Colonic mucosa (tissue), 4 donors: ENCODE measurements around the gene GJE1. TPM values are rescaled to one million over a fixed set of nuclear protein-coding genes. Genes with fewer than 3 reads are reported as not detected.

Experiments used
- DNase-seq: peaks from one replicate; pipeline ENCODE4 v3.0.0-alpha.2; 2020
- H3K27ac ChIP-seq: fragments of 200-600 bp; one replicate; pipeline ENCODE4 v1.8.0; 2021
- H3K27me3 ChIP-seq: fragments of 200-600 bp; one replicate; pipeline ENCODE4 v1.8.0; 2021
- H3K36me3 ChIP-seq: fragments of 200-600 bp; one replicate; pipeline ENCODE4 v1.8.0; 2021
- H3K4me1 ChIP-seq: fragments of 200-600 bp; one replicate; pipeline ENCODE4 v1.8.0; 2021; ENCODE audit warnings: mild to moderate bottlenecking
- H3K4me3 ChIP-seq: fragments of 200-600 bp; one replicate; pipeline ENCODE4 v1.8.0; 2021
- H3K9ac ChIP-seq, 2 donors: one replicate each; pipeline ENCODE4 v1.7.0; 2013; ENCODE audit warnings: control low read depth in 2 of 2, low read depth in 2 of 2, low read length in 2 of 2
- H3K9me3 ChIP-seq: fragments of 200-600 bp; one replicate; pipeline ENCODE4 v1.8.0; 2021
- intact Hi-C: fragments of 100-400 bp; cut with DNase I; formaldehyde crosslinking; loops from one replicate; pipeline ENCODE4 v1.14.1; 2022
- total RNA-seq, 2 donors: library from RNA; stranded (reverse); fragmentation: NEBNext Ultra II Directional in 1 of 2; extraction: Animal tissue kit (Norgen Biotek cat#: 25700) in 1 of 2; gene quantifications; one replicate each; pipeline ENCODE4 v1.2.1, GENCODE V29; 2021
- TF ChIP-seq, protein P1 (sequence below): fragments of 200-600 bp; IDR thresholded peaks from one replicate; pipeline ENCODE4 v1.8.0; 2022; ENCODE audit warnings: antibody characterized with exemption, mild to moderate bottlenecking
- donor health status: healthy.
- donor health status: DM: no; HTN: no; CAD: no.
- donor health status: DM: no; HTN: no; CAD: no.

GJE1 gene
- total RNA-seq, 2 donors from 2014 or later, result not detected

DNA sequence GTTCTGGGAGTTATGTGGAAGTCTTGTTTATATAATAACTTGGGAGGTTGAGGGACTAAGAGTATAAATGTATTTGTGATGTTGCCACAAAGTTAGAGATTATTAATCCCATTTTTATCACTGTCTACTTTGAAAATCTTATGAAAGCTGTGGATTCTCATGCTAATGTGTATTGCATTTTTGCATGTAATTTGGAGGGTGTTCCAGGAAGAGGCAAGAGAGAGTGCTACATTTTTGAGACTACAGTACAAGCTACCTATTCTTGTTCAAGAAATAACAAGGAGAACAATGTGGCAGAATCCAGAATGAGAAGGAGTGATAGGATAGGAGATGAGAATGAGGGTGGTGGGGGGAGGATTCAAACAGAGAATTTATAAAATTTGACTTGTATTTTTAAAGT, 49.3 kb downstream of the GJE1 start:
- intact Hi-C loops, result no loop called here
- no peak overlapping the region for H3K9ac ChIP-seq
- no peaks in the 10 kb centered on the region for H3K9me3 ChIP-seq
- H3K4me1 ChIP-seq, result no peaks in the 10 kb centered on the region
- no peaks in the 10 kb centered on the region for H3K27me3 ChIP-seq
- DNase-seq, result no peak
- H3K27ac ChIP-seq, result no peak overlapping the region
- no peaks in the 10 kb centered on the region for H3K36me3 ChIP-seq
- TF ChIP-seq, protein P1, sequence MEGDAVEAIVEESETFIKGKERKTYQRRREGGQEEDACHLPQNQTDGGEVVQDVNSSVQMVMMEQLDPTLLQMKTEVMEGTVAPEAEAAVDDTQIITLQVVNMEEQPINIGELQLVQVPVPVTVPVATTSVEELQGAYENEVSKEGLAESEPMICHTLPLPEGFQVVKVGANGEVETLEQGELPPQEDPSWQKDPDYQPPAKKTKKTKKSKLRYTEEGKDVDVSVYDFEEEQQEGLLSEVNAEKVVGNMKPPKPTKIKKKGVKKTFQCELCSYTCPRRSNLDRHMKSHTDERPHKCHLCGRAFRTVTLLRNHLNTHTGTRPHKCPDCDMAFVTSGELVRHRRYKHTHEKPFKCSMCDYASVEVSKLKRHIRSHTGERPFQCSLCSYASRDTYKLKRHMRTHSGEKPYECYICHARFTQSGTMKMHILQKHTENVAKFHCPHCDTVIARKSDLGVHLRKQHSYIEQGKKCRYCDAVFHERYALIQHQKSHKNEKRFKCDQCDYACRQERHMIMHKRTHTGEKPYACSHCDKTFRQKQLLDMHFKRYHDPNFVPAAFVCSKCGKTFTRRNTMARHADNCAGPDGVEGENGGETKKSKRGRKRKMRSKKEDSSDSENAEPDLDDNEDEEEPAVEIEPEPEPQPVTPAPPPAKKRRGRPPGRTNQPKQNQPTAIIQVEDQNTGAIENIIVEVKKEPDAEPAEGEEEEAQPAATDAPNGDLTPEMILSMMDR, result no peak
- no peak overlapping the region for H3K4me3 ChIP-seq

DNA sequence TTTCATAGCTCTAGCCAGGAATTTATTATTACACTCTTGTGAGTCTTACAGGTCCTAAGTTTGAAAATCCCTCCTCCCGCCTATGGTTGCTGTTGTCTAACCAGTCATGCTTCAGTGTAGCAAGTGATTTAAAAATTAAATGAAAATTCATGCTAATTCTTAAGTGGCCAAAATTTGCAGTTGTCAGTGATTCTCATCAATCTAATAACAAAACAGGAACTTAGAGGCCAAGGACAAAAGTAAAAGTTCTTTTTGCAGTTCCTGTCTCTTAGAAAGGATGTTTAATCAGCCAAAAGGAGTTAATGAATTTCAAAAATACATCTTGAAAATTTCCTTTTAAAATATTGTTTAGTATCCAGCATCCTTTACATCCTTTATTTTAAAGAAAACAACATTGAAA, 50.6 kb downstream of the GJE1 start:
- Histone ChIP-seq H3K36me3 (no peaks in the 10 kb centered on the region), H3K4me1 (no peaks in the 10 kb centered on the region), H3K27me3 (no peaks in the 10 kb centered on the region), H3K4me3 (no peak overlapping the region), H3K9me3 (no peaks in the 10 kb centered on the region), H3K27ac (no peak overlapping the region), H3K9ac (no peak overlapping the region)
- intact Hi-C loops, result no loop called here
- TF ChIP-seq, protein P1, result no peak
- no peak for DNase-seq

DNA sequence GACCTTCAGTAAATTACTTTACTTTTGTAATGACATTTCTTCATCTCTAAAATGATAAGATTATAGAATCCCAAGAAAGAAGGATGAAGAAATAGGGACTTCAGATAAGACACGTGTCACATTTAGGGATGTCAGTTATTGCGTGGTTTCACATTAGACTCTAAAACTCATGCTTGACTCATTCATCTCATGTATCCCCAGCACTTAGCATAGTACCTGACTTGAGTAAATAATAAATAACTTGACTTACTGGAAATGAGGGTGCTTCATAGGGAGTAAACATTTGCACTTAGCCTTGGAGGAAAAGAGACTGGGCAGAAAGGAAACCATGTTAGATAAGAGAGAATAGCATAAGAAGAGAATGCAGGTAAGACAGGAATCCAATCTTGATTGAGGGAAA, 51.6 kb downstream of the GJE1 start:
- Histone ChIP-seq H3K36me3 (no peaks in the 10 kb centered on the region), H3K4me3 (no peak overlapping the region), H3K4me1 (no peaks in the 10 kb centered on the region), H3K9me3 (no peaks in the 10 kb centered on the region), H3K27ac (no peak overlapping the region), H3K27me3 (no peaks in the 10 kb centered on the region), H3K9ac (no peak overlapping the region)
- DNase-seq, result no peak
- intact Hi-C loops, result no loop called here
- TF ChIP-seq, protein P1, result no peak

Other genes starting within 250 kb of the GJE1 start
- gene NMBR, start 14.2 kb downstream of the GJE1 start, total RNA-seq, result not detected
- 10 to 100 TPM; 46.3 to 56.6 TPM for gene VTA1, start 14.3 kb downstream of the GJE1 start, total RNA-seq
- gene ADGRG6, start 169.1 kb downstream of the GJE1 start, total RNA-seq, result 10 to 100 TPM; 17.0 to 17.9 TPM